GM18505 (cell line): Measurements from ENCODE around the gene EIF4G3.
"Not testable (repeated sequence)": the region's sequence is repeated elsewhere in the genome, so short reads cannot be mapped to it uniquely, and the experiment has no call there.

ENCODE experiments used
- ATAC-seq: cut with Tn5 transposase; IDR thresholded peaks from one replicate; pipeline ENCODE4 v1.9.1; 2021; ENCODE audit not compliant: unreplicated experiment
- POLR2A ChIP-seq: IDR thresholded peaks from 4 replicates; pipeline ENCODE4 v1.6.1; 2011; ENCODE audit warnings: borderline replicate concordance; ENCODE audit not compliant: insufficient read depth, insufficient read length; ENCODE audit errors: extremely low read depth

Gene EIF4G3

GRCh38 chr1:20947409-20947808 is 229.3 kb downstream of the EIF4G3 start:
- TF ChIP-seq POLR2A = no peak
- ATAC-seq = no peak

GRCh38 chr1:20936621-20937020 is 240.1 kb downstream of the EIF4G3 start:
- no peak for ATAC-seq

GRCh38 chr1:20936216-20936615 is 240.5 kb downstream of the EIF4G3 start:
- no peak for TF ChIP-seq POLR2A
- no peak for ATAC-seq

More at GRCh38 chr1:20936621-20937020, 240.1 kb downstream of the EIF4G3 start:
- no peak for TF ChIP-seq POLR2A

- no peak for TF ChIP-seq POLR2A
- no peak for ATAC-seq
Observed at GRCh38 chr1:20935717-20936116, 241.0 kb downstream of the EIF4G3 start.

- ATAC-seq = no peak
- TF ChIP-seq POLR2A = no peak
Observed at GRCh38 chr1:20932437-20932977, 244.2 kb downstream of the EIF4G3 start.

GRCh38 chr1:20931930-20932436 is 244.7 kb downstream of the EIF4G3 start:
- TF ChIP-seq POLR2A = no peak
- no peak for ATAC-seq

GRCh38 chr1:20930427-20930826 is 246.3 kb downstream of the EIF4G3 start:
- ATAC-seq = no peak
- no peak for TF ChIP-seq POLR2A

- no peak for ATAC-seq
- TF ChIP-seq POLR2A = no peak
Observed at GRCh38 chr1:20928146-20928545, 248.6 kb downstream of the EIF4G3 start.

GRCh38 chr1:20921285-20921684 is 255.4 kb downstream of the EIF4G3 start:
- ATAC-seq = no peak
- no peak for TF ChIP-seq POLR2A

GRCh38 chr1:20913242-20913641 is 263.5 kb downstream of the EIF4G3 start:
- TF ChIP-seq POLR2A = no peak
- ATAC-seq = no peak

GRCh38 chr1:20907526-20907925 is 269.2 kb downstream of the EIF4G3 start:
- ATAC-seq = not testable (repeated sequence)

- TF ChIP-seq POLR2A = no peak
- no peak for ATAC-seq
Observed at GRCh38 chr1:20903437-20903836, 273.3 kb downstream of the EIF4G3 start.

- no peak for ATAC-seq
- TF ChIP-seq POLR2A = no peak
Observed at GRCh38 chr1:20900056-20900455, 276.6 kb downstream of the EIF4G3 start.

- ATAC-seq = no peak
- no peak for TF ChIP-seq POLR2A
Observed at GRCh38 chr1:20899154-20899972, 277.3 kb downstream of the EIF4G3 start.
